ENCODE data around the gene CARS2.

CARS2 gene

DNA sequence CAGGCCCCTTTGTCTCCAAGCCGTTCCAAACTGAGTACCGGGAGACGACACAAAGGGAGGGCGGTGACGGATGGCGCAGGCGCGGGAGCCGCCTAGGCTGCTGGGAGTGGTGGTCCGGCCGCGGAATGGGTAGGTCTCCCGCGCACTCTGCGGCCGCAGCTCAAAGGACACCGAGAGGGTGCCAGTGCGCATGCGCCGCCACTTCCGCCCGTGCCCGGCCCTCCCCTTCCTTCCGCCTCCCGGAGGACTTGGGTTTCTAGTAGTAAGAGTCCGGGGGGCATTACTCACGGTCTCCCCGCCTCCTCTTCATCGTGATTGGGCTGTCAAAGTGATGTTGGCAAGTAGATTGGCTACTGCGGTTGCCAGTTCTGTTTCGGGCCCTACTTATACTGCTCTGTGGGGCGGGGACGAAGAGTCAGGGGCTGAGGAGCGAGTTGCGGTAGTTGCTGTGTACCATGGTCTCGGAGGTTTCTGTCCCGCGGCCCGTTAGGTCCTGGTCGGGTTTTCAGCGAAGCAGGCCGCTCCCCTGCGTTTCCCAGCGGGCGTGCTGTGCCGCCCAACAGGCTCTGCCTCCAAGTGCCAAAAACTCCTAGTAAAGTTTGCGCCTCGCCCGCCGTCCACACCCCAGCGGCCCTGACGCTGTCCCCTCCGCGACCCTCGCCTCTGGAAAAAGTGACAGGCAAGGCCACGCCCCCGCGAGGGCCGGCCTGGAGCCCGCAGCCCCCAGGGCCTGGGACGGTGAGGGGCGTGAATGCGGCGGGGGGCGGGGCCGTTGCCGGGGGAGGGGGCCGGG, 7.1 kb upstream of the CARS2 start (continued):
- TF ChIP-seq, protein P1, sequence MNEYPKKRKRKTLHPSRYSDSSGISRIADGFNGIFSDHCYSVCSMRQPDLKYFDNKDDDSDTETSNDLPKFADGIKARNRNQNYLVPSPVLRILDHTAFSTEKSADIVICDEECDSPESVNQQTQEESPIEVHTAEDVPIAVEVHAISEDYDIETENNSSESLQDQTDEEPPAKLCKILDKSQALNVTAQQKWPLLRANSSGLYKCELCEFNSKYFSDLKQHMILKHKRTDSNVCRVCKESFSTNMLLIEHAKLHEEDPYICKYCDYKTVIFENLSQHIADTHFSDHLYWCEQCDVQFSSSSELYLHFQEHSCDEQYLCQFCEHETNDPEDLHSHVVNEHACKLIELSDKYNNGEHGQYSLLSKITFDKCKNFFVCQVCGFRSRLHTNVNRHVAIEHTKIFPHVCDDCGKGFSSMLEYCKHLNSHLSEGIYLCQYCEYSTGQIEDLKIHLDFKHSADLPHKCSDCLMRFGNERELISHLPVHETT (tag by site-specific recombination; IDR thresholded peaks at IDR 0.05) = peak; percentile 71; the same call in 1 of the 2 replicates
- TF ChIP-seq, protein P2, sequence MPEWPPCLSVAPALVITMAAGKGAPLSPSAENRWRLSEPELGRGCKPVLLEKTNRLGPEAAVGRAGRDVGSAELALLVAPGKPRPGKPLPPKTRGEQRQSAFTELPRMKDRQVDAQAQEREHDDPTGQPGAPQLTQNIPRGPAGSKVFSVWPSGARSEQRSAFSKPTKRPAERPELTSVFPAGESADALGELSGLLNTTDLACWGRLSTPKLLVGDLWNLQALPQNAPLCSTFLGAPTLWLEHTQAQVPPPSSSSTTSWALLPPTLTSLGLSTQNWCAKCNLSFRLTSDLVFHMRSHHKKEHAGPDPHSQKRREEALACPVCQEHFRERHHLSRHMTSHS (tag by site-specific recombination; IDR thresholded peaks at IDR 0.05) = no peak
- TF ChIP-seq ZNF776 (tag by site-specific recombination; IDR thresholded peaks at IDR 0.05; ENCODE audit: borderline replicate concordance) = no peak
- TF ChIP-seq PRDM2 (tag by site-specific recombination; IDR thresholded peaks at IDR 0.05; ENCODE audit: borderline replicate concordance) = no peak
- TF ChIP-seq HOXC10 (CRISPR knock-in tag; IDR thresholded peaks at IDR 0.05) = no peak
- TF ChIP-seq ZNF311 (tag by site-specific recombination; IDR thresholded peaks at IDR 0.05; ENCODE audit: borderline replicate concordance) = no peak
- TF ChIP-seq ZNF658 (tag by site-specific recombination; IDR thresholded peaks at IDR 0.05) = no peak
- TF ChIP-seq OVOL3 (tag by site-specific recombination; IDR thresholded peaks at IDR 0.05) = 0 out of 2 replicates have a peak, but pooled peaks have one; percentile 69
- TF ChIP-seq ZNF121 (tag by site-specific recombination; IDR thresholded peaks at IDR 0.05) = no peak
- TF ChIP-seq, protein P3, sequence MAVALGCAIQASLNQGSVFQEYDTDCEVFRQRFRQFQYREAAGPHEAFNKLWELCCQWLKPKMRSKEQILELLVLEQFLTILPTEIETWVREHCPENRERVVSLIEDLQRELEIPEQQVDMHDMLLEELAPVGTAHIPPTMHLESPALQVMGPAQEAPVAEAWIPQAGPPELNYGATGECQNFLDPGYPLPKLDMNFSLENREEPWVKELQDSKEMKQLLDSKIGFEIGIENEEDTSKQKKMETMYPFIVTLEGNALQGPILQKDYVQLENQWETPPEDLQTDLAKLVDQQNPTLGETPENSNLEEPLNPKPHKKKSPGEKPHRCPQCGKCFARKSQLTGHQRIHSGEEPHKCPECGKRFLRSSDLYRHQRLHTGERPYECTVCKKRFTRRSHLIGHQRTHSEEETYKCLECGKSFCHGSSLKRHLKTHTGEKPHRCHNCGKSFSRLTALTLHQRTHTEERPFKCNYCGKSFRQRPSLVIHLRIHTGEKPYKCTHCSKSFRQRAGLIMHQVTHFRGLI (tag by site-specific recombination; IDR thresholded peaks at IDR 0.05) = peak; percentile 81
- TF ChIP-seq KLF8 (tag by site-specific recombination; IDR thresholded peaks at IDR 0.05) = peak; percentile 77
- TF ChIP-seq ZNF266 (tag by site-specific recombination; IDR thresholded peaks at IDR 0.05; ENCODE audit: low read depth) = no peak
- TF ChIP-seq, protein P4, sequence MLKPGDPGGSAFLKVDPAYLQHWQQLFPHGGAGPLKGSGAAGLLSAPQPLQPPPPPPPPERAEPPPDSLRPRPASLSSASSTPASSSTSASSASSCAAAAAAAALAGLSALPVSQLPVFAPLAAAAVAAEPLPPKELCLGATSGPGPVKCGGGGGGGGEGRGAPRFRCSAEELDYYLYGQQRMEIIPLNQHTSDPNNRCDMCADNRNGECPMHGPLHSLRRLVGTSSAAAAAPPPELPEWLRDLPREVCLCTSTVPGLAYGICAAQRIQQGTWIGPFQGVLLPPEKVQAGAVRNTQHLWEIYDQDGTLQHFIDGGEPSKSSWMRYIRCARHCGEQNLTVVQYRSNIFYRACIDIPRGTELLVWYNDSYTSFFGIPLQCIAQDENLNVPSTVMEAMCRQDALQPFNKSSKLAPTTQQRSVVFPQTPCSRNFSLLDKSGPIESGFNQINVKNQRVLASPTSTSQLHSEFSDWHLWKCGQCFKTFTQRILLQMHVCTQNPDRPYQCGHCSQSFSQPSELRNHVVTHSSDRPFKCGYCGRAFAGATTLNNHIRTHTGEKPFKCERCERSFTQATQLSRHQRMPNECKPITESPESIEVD (tag by site-specific recombination; IDR thresholded peaks at IDR 0.05) = no peak
- TF ChIP-seq, protein P5, sequence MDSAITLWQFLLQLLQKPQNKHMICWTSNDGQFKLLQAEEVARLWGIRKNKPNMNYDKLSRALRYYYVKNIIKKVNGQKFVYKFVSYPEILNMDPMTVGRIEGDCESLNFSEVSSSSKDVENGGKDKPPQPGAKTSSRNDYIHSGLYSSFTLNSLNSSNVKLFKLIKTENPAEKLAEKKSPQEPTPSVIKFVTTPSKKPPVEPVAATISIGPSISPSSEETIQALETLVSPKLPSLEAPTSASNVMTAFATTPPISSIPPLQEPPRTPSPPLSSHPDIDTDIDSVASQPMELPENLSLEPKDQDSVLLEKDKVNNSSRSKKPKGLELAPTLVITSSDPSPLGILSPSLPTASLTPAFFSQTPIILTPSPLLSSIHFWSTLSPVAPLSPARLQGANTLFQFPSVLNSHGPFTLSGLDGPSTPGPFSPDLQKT (IDR thresholded peaks at IDR 0.05; ENCODE audit: borderline replicate concordance, low read depth, low read length) = peak; percentile 91; the same call in 1 of the 2 replicates
- no peak for TF ChIP-seq CTCF (tag by site-specific recombination; IDR thresholded peaks at IDR 0.05)
- TF ChIP-seq, protein P6, sequence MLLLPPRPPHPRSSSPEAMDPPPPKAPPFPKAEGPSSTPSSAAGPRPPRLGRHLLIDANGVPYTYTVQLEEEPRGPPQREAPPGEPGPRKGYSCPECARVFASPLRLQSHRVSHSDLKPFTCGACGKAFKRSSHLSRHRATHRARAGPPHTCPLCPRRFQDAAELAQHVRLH (tag by site-specific recombination; IDR thresholded peaks at IDR 0.05) = peak; percentile 46; the same call in 1 of the 2 replicates
- TF ChIP-seq ZNF514 (tag by site-specific recombination; IDR thresholded peaks at IDR 0.05) = no peak
- TF ChIP-seq ZNF530 (tag by site-specific recombination; IDR thresholded peaks at IDR 0.05; ENCODE audit: low read depth) = no peak
- TF ChIP-seq, protein P7, sequence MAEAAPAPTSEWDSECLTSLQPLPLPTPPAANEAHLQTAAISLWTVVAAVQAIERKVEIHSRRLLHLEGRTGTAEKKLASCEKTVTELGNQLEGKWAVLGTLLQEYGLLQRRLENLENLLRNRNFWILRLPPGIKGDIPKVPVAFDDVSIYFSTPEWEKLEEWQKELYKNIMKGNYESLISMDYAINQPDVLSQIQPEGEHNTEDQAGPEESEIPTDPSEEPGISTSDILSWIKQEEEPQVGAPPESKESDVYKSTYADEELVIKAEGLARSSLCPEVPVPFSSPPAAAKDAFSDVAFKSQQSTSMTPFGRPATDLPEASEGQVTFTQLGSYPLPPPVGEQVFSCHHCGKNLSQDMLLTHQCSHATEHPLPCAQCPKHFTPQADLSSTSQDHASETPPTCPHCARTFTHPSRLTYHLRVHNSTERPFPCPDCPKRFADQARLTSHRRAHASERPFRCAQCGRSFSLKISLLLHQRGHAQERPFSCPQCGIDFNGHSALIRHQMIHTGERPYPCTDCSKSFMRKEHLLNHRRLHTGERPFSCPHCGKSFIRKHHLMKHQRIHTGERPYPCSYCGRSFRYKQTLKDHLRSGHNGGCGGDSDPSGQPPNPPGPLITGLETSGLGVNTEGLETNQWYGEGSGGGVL (tag by site-specific recombination; IDR thresholded peaks at IDR 0.05) = no peak
- TF ChIP-seq ZNF521 (tag by site-specific recombination; IDR thresholded peaks at IDR 0.05) = no peak

Data from HEK293 (cell line).